NCI-H2029 (cell line): Measurements from ENCODE around the gene ARHGAP42.
A peak's percentile ranks its signal among the peaks of the same experiment; 100 is the strongest.

ENCODE experiments used
- DNase-seq: peaks from one replicate; lab custom pipeline; 2025; lab: John Stamatoyannopoulos, UW

The ARHGAP42 gene

DNA sequence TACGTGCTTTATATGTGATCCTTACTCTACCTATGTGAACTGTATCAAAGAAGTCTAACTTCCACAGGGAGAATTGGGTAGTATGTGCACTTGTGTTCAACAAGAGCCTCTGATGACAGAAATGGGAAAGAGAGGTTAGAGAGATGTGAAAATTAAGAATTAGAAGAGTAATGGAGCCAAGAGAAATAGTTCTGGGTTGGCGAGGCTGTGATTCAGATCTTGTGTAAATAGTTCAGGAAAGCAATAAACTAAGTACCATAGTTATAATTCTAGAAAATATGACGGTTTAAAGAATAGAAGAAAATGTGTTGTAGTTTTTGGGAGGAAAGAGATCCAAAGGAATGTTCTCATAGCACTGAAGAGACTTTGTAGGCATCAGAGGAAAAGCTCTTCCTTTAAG, 112.4 kb downstream of the ARHGAP42 start:
- DNase-seq = no peak

DNA sequence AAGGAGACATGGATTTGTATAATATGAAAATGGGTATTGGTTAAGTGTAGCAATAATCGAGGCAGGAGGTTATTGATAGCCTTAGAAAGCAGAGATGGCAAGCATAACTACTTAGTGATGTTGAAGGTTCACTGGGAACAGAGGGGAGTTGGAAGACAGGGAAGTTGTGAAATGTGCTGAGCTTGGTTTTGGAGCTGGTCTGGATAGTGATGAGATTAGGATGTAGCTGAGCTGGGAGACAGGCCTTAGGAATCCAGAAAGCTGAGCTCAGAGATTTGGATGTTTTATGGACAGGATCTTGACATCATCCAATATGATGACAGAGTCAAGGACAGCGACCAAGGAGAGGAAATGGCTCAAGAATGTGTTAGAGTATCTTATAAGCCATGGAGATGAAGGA, 113.1 kb downstream of the ARHGAP42 start:
- DNase-seq = no peak

DNA sequence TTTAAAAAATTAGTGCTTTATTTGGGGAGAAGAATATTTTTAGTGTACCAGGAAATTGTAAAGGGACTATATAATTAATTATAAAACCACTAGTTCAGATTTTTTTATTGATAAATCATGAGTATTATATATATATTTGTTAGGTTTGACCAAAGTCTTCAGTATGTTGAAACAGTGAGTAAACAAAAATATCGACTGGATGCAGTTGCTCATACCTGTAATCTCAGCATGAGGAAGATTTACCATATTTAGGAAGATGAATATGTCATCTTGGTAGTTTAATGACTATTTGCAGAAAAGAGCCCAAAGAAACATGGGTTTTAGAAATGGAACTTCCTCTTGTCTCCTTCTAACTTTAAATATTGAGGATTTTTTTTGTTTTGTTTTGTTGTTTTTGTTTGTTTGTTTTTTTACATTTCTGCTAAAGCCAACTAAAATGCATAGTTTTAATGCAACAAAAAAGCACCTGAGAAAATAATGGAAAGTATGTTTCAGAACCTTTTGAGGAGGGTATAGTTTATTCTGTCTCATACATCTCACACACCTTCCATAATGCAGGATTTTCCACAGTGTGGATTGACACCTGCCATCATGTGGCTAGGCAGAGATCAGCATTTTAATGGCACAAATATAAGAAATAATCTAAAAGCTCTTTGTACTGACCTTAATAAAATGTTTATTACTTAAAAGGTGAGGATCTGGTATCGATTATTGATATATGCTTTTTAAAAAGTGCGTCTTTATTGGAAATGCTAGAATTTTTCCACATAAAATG, 114.3 kb downstream of the ARHGAP42 start:
- DNase-seq = no peak

DNA sequence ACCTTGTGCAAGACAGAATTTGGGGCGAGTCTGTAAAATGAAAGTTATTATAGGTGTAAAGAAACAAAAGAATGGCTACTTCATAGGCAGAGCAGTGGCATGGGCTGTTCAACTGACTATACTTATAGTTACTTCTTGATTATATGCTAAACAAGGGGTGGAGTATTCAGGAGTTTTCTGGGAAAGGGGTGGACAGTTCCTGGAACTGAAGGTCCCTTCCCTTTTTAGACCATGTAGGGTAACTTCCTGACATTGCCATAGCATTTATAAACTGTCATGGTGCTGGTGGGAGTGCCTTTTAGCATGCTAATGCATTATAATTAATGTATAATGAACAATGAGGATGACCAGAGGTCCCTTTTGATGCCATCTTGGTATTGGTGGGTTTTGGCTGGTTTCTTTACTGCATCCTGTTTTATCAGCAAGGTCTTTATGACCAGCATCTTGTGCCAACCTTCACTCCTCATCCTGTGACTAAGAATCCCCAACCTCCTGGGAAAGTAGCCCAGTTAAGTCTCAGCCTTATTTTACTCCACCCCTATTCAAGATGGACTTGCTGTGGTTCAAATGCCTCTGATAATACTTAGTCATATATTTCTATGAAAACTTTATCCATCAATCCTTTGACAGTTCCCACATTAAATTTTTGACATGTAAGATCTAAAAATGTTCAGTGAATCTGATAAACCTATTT, 118.6 kb downstream of the ARHGAP42 start:
- DNase-seq = no peak

DNA sequence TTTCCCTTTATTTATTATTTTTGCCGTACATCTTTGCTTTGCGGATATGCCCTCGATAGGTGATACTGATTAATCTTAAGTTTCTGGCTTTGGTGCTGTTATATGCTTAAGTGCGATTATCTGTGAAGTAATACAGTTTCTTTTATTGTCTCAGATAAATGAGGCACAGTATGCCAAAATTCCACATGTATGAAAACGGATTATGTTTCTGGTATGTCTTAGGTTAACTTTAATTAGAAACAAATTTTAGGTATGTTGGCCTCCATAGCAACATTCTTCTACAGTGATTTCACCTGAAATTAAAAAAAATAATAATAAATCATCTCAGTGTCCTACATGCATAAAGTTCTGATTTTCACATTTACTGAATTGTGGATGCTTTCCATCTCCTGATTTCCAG, 119.2 kb downstream of the ARHGAP42 start:
- DNase-seq = no peak

DNA sequence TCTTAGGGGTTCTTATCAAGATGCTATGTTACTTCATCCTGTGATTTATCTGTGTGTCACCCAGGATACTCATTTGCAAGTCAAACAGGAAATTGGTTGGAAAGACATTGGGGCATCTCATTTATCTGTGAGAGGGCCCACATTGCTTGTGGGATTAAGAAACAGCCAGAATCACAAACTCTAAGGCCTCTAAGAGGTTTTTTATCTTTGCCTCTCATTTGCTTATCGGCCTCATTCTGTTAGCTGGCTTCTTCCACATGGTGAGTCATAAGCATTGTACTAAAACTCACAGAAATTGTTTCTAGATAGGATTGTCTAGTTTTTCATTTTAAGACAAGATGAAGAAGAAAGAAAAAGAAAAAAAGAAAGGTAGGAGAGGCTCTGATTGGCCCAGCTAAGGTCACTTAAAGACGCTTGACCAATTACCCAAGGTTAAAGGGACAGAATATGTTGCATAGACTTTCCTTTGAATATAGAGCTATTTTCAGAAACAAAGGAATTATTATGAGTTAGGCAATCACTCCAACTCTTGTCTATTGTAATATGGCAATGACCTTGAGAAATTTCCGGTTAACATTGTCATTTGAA, 121.9 kb downstream of the ARHGAP42 start:
- DNase-seq = no peak

DNA sequence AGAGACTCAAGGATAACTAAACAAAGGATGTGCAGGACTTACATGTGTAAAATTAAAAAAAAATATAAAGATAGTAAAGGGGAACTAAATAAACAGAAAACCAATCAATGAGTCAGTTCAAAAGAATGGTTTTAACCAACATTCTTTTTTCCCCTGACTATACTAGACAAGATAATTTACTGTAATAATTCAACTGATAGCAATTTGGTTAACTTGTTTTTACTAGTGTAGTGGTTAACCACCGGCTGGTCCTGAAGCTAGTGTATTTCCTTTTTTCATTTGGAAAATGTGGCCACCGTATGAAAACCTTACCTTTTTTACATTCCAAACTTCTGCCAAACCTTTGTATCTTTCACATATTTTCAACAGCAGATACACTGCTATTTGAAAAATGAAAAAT, 123.1 kb downstream of the ARHGAP42 start:
- no peak for DNase-seq

DNA sequence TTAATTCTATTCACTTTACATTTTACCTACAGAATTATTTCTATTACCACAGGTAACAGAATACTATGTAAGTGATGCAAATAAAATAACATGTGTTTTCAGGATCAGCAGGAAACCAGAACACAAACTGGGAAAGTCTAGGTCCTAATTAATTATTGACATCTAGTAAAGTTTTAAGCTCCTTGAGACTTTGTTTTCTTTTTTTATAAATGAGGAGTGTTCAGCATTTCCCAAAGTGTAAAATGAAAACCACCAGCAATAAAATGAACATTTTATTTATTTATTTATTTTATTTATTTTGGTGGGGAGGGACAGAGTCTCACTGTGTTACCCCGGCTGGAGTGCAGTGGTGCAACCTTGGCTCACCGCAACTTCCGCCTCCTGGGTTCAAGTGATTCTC, 123.6 kb downstream of the ARHGAP42 start:
- DNase-seq = no peak

DNA sequence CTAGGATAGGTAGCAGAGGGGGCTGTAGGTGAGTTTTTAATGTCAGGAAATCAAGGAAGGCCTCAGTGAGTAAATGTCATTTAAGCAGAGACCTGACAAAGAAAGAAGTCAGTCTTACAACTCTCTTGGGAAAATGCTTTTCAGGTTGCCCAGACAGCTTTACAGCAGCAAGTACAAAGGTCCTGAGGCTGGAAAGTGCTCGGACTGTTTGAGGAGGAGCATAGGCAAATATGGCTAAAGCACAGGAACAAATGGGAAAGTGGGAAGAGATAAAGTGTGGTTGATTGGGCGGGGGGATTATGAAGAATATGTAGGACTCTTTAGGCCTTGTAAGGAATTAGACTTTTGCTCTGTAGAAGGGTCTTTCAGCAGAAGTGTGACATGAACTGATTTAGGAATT, 125.4 kb downstream of the ARHGAP42 start:
- DNase-seq = no peak

DNA sequence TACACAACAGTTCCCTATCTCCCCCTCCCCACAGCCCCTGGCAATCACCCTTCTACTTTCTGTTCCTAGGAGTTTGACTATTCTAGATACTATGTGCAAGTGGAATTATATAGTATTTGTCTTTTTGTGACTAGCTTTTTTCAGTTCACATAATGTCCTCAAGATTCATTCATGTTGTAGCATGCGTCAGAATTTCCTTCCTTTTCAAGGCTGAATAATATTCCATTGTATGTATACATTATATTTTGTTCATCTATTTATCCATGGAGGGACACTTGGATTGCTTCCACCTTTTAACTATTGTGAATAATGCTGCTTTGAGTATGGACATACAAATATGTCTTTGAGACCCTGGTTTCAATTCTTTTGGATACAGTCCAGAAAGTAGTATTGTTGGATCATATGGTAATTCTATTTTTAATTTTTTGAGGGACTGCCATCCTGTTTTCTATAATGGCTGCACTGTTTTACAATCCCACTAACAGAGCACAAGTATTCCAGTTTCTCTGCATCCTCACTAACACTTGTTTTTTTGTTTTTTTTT, 128.8 kb downstream of the ARHGAP42 start:
- DNase-seq = no peak

DNA sequence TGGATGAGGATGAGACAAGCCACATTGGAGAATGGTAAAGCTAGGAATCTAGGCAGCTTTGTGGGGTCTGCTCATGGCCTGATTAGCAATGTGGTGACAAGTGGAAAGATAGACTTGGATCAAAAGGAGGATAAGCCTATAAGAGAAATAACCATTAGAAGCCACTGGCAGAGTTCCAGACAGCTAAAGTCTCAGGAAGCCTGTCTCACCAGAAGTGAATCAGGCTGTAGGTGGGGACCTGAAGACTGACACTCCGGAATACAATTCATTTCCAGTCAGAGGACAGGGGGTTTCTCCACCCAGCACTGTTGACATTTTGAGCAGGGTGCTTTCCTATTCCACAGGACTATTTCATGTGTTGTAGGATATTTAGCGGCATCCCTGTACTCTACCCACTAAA, 129.7 kb downstream of the ARHGAP42 start:
- no peak for DNase-seq

DNA sequence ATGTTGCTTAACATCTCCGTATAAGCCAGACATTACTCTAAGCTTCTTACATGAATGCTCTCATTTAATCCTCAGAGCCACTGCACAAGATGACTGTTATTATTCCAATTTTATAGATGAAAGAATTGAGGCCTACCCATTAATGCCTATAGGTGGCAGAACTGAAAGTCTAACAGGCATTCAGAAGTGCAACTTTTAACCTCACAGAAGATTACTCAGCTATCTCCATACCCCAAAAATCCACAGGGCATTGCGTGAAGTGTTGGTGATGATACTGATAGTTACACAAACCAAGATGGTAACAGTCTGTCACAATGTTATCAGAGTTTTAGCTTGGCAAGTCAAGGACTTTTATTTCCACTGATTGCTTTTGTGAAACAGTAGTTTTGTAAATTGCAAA, 130.5 kb downstream of the ARHGAP42 start:
- no peak for DNase-seq

DNA sequence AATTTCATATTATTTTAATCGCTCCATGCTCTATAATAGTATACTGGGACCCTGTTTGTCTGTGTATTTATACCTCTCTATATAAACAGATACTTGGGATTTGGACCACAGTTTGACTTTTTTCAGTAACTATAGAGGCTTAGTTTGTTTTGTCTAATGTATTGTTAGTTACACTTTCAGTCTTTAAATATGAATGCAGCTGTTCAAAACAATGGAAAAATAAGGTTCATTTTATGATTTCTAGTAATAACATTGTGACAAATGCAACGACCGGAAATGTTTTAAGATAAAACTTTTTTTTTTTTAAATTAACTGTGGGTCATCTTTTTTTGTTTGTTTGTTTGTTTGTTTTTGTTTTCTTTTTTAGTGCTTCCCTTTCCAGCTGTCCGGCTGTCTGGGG, 133.5 kb downstream of the ARHGAP42 start:
- DNase-seq = no peak

DNA sequence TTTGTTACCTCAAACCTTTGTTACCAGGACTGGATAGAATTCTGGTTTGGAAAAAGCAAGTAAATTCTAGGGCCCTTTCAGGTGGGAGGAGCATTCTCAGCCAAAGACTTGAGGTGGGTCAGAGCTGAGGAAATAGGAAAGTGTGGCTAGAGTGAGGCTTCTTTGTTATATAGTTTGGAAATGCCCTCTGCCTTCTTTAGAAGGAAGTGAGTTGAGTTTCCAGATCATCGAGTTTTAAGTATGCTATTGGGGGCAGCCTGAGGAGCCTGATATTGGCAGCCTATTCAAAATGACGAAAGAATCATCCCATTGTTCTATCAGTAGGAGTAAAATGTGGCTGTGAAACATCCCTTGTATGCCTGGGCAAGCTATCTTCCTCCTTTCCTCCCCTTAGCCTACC, 134.1 kb downstream of the ARHGAP42 start:
- DNase-seq = no peak

DNA sequence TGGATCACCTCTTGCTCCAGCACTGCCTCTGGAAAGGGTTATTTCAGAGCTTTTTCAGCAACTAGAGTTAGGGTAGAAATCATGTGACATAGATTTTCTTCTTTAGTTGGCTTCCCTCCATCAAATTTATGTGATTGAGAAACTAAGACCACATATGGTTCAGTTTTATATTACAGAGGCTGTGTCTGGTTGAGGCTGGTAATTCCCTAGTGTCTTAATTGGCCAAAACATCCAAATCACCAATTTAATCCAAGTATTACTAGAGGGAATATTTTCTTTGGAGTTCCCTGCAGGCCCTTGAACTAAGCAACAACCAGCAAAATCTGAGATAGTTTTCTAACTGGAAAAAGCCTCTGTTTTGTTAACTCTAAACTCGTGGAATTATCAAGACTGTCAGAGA, 136.3 kb downstream of the ARHGAP42 start:
- no peak for DNase-seq

DNA sequence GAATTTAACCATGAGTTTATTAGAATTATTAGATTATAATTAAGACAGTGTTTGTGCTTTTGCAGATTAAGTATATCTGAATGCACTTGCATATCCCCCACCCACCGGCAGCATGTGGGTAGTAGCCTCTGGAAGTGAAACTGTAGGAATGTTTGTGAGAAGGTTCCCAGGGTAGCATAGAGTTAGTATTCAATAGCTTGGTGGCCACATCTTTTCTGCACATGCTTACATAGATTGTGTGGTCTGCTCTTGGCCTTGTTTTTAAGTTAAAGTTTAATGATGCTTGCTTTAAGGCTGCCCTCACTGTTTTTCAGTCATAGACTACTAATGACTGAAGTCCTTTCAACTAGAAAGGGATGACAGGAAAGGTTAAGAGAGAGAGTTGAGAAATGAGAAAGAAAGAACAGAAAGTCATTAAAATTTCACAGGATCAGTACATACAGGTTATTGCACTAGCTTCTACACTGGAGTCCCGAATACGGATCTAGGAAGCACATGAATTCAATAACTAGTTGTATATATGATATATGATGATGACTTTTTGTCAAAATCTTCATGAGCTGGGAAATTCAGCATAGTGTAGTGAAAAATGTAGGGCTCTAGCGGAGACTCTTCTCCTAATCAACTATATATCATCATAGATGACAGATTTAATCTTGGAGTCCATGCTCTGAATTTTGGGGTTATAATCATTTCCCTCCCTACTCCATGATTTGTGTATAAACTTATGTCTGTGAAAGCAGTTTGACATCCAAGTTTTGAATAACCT, 137.1 kb downstream of the ARHGAP42 start:
- DNase-seq = no peak

DNA sequence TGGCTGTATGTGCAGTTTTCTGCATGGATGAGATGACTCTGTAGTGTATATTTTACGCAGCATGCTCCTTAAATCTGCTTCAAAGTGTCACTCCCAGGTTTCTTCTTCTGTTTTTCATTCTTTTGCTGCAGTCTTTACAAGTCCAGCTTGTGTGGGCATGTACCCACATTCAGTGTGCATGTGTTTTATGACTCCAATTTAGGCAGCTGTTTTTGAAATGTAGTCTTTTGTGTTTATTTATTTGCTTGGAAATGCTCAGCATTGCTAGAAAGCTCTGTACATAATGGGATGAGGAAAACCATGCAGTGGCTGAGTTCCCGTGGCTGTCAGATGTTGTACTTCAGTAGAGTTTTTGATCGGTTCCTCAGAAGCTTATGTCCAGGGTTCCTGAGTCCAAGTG, 138.5 kb downstream of the ARHGAP42 start:
- no peak for DNase-seq

DNA sequence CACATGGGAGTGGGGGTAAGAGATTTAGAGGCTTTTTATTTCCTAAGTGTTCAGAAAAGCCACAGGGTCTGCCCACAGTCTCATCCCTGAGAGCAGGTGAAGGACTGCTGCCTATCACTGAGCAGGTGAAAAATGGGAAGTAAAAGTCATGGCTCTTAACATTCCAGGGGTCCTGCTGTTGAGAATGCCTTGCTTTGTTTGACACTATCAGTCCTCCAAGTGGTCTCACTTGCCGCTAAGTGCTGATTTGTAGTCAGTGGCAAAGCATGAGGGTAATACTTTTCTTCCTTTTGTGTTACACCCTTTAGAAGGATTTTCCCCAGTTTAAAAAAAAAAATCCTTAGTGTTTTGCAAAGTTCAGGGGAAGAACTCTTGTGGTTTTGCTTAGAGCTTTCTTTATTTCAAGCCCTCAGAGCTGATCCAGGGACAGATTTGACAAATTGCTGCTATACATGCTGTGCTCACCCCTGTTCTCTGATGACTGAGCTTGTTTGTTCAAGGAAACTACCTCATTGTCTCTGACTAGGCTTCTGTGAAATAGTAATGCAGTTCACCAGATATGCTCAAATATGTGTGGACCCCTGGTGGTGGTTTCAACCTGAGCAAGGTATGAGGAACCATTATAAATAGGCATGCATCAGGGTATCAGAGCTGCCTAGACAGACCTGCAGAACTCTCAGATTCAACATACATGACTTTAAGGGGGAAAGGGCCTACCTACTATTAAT, 141.0 kb downstream of the ARHGAP42 start:
- DNase-seq = no peak

DNA sequence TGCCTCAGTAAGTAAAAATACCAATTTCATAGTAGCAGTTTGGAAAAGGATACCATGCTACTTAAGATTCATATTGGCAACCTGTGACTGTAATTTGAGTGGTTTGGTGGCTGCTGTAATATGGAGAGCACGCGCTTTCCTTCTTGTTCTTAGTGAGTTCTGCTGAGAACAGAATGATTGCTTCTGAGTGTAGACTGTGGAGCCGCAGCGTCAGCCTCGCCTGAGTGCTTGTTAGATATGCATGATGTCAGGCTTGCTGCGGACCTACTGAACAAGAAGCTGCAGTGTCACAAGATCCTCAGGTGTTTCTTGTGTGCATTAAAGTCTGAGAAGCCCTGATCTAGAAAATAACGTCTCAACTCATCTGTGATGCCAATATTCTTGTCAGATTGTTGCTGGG, 143.2 kb downstream of the ARHGAP42 start:
- DNase-seq = peak; percentile 45

DNA sequence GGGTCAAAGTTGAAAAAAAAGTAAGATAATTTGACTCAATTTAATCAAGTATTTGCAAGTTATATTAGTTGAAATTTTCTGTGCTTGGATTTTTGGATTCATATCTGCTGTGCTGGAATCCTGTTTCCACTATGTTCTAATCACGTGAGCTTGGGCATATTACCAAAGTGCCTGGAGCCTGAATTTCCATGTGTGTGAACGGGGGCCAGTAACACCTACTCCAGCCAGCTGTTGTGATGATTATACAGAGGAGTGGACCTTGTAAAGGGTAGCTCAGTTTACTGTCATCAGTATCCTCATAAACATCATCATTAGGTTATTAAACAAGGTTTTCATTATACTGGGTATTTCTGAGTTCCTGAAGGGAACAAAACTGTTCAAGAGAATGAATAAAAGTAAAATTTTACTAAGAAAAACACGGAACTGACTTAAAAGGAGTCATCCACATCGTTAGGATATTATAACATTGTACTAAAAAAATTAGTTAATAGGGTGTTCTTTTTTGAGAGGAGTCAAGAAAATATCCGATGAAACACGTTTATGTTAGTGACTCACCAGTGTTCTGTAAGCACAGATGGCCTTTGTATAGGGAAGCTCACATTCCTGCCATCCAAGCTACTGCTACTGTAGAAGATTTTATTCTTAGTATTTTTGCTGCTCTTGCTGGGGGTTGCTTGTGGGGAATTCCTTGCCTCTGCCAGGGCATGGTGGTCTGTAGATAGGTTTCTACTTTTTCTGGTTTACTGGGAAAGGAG, 144.1 kb downstream of the ARHGAP42 start:
- no peak for DNase-seq

DNA sequence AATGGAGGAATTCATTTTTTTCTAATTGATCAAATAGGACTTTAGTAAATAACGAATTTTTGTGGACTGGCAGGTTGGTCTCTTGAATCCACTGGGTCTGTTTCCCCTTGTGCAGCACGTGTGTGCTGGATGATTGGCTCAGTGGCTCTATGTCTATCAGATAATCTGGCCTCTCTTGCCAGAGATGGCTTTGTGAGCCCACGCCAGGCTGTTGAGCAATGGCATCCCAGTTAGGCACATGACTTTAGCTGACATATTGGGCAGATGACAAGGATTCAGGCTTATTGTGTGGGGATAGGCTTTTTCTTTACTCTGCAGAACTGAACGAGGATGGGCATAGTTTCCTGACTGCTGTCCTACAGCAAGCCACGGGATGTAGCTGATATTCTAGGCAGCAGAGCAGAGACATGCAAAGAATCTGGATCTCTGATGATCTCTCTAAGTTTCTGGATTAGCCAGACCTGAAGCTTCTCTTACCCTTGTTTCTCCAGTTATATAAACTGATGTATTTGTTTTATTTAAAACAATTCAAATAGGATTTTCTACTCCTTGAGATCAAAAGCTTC, 144.9 kb downstream of the ARHGAP42 start:
- no peak for DNase-seq
